GM12801 (cell line): ENCODE results near the gene LARGE1.

Source experiments
- CTCF ChIP-seq: IDR thresholded peaks from one replicate; pipeline ENCODE4 v1.5.1; 2011; ENCODE audit warnings: control low read depth; ENCODE audit not compliant: insufficient read length; ENCODE audit errors: extremely low read depth

Gene LARGE1

DNA sequence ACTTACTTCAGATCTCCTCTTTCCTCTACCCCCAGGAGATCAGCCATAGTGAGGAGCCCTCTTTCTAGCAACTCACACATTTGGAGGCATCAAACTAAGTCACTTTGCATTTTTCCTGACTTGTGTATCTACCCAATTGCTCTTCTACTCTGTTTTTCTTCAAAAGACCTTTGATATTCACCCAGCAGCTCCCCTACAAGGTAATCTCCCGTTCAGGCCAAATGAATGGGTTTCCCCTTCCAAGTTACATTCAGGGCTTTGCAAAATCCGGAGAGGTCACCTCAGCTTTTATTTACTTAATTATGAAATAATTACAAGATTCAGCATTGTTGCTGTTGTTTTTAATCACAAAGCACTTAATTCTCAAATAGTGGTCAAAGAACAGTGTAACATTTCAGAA is 6.1 kb downstream of the LARGE1 start:
- no peak for TF ChIP-seq CTCF

DNA sequence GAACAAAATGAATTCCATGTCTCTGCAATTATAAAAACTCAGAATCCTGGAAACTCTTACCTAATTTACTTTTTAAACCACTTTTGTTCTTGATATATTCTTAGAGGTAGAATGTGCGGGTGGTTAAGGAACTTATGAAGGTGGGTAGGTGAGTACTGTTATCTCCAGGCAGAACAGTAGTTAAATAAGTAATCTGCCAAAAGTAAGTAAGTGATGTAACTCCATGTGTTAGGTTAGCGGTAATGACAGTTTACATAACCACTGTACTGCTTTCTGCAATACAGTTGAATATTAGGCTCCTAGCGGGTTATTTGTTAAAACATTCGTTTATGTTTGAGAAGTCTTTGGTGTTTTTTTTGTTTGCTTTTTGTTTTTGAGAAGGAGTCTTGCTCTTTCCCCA is 7.1 kb downstream of the LARGE1 start:
- no peak for TF ChIP-seq CTCF

DNA sequence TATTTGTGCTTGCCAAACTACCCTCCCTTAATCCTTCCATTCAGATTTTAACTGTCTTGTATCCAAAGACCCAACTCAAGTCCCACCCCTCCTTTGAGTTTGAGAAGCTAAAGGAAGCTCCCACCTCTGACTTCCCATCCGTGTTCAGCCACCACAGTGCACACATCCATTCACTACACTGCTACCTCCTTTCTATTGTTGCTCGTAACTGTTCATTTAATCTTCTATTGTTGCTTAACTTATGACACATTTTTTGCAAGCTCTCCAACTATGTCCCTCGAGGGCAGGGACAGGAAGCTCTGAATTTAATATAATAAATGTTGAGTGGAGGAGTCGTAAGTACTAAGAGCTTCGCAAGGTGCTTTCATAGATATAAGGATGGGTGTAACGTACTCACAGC is 10.4 kb downstream of the LARGE1 start:
- TF ChIP-seq CTCF = no peak

- no peak for TF ChIP-seq CTCF
Measured at GRCh38 chr22:33909075-33909458, 11.2 kb downstream of the LARGE1 start.

GRCh38 chr22:33908171-33909074 is 11.9 kb downstream of the LARGE1 start:
- TF ChIP-seq CTCF = no peak

DNA sequence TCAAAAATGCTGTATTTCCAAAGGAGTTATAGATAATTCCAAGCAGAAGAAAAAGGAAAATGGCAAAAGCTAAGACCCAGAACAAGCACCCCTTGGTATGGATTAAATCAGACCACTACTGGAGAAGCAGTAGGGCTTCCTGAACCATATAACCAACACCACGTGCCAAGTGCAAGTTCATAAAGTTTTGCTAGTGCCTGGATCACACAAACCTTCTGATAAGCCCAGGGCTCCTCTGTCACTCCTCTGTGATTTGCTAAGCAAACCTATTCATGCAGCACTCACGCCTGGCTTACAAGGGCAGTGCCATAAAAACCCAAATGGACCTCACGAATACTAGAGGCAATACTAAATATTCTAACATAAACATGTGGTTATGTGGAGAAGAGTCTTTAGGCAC is 13.3 kb downstream of the LARGE1 start:
- TF ChIP-seq CTCF = no peak

DNA sequence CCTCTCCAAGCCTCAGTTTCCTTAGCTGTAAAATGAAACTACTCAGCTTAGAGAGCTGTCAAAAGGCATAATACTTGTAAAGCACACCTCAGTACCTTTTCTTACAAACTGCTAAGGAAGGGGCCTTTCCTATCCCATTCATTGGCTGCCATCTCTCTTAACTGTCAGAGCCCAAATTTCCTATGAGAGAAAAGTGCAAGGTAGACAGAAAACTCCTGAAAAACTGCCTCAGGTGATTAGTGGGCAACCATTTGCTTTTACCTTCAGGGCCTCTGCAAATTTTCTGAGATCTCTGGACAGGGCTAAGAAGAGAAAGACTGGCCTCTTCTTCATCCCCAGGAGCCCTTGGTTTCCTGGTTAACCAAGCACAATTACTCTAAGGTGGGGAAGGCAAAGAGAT is 13.8 kb downstream of the LARGE1 start:
- TF ChIP-seq CTCF = no peak
